ENCODE measurements around the gene ALMS1.

ALMS1 gene

DNA sequence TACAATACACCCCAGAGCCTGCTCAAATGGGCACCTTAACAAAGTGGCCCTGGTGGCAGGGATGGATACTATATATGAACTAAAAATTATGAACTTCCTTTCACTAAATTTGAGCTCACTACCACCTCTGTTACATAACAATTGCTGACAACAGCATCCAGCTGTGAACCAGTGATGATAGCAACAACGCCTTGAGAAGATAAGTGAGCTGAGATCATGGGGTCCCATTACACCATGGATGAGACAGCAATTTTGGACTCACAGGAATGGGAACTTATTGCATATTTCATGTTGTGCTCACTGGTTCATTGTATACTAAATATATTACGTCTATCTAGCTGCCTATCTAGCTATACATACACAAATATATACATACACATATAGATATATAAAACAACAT lies 16.9 kb upstream of the ALMS1 start:
- Histone ChIP-seq H3K27ac (no peak overlapping the region), H3K27me3 (peaks cover 42% of the 10 kb centered on the region), H3K4me1 (ENCODE audit: control insufficient read depth in 1 of 2, insufficient read depth in 1 of 2, low read depth in 1 of 2, low read length in 1 of 2) (no peaks in the 10 kb centered on the region), H3K4me3 (ENCODE audit: low read depth in 1 of 2, low read length in 1 of 2) (no peak overlapping the region), H3K36me3 (no peaks in the 10 kb centered on the region), H3K9me3 (no peaks in the 10 kb centered on the region)
- TF ChIP-seq, protein P1, sequence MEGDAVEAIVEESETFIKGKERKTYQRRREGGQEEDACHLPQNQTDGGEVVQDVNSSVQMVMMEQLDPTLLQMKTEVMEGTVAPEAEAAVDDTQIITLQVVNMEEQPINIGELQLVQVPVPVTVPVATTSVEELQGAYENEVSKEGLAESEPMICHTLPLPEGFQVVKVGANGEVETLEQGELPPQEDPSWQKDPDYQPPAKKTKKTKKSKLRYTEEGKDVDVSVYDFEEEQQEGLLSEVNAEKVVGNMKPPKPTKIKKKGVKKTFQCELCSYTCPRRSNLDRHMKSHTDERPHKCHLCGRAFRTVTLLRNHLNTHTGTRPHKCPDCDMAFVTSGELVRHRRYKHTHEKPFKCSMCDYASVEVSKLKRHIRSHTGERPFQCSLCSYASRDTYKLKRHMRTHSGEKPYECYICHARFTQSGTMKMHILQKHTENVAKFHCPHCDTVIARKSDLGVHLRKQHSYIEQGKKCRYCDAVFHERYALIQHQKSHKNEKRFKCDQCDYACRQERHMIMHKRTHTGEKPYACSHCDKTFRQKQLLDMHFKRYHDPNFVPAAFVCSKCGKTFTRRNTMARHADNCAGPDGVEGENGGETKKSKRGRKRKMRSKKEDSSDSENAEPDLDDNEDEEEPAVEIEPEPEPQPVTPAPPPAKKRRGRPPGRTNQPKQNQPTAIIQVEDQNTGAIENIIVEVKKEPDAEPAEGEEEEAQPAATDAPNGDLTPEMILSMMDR (IDR thresholded peaks at IDR 0.05) = no peak

DNA sequence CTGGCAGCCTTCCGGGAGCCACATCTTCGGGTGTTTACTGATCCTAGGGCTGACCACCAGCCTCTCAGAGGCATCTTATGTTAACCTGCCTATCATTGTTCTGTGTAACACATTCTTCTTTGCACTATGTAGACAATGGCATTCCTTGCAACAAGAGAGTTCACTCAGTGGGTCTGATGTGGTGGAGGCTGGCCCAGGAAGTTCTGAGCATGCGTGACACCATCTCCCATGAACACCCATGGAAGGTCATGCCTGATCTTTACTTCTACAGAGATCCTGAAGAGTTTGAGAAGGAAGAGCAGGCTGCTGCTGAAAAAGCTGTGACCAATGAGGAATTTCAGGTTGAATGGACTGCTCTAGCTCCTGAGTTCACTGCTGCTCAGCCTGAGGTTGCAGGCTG lies 15.3 kb upstream of the ALMS1 start:
- Histone ChIP-seq H3K36me3 (no peaks in the 10 kb centered on the region), H3K4me1 (ENCODE audit: control insufficient read depth in 1 of 2, insufficient read depth in 1 of 2, low read depth in 1 of 2, low read length in 1 of 2) (no peaks in the 10 kb centered on the region), H3K9me3 (no peaks in the 10 kb centered on the region), H3K27ac (no peak overlapping the region), H3K4me3 (ENCODE audit: low read depth in 1 of 2, low read length in 1 of 2) (no peak overlapping the region), H3K27me3 (peaks cover 37% of the 10 kb centered on the region)
- TF ChIP-seq, protein P1 (IDR thresholded peaks at IDR 0.05) = no peak

DNA sequence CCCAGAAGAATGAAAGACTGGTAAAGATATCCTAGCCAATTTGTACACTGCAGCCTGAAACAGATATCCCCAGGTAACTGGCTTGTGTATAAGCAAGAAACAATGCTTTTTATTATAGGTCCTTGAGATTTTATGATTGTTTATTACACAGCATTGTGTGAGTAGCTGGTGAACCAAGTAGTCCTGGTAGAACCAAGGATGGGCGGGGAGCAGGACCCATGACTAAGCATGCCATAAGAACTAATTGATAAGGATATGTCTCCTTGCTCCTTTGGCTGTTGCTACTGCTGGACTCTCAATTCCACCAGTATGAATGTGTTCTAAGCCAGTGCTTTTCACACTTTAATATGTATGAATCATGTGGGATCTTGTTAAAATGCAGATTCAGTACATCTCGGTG lies 12.3 kb upstream of the ALMS1 start:
- Histone ChIP-seq H3K9me3 (no peaks in the 10 kb centered on the region), H3K36me3 (no peaks in the 10 kb centered on the region), H3K4me1 (ENCODE audit: control insufficient read depth in 1 of 2, insufficient read depth in 1 of 2, low read depth in 1 of 2, low read length in 1 of 2) (no peaks in the 10 kb centered on the region), H3K27ac (no peak overlapping the region), H3K4me3 (ENCODE audit: low read depth in 1 of 2, low read length in 1 of 2) (no peak overlapping the region), H3K27me3 (peaks cover 65% of the 10 kb centered on the region)
- TF ChIP-seq, protein P1 (IDR thresholded peaks at IDR 0.05) = no peak

DNA sequence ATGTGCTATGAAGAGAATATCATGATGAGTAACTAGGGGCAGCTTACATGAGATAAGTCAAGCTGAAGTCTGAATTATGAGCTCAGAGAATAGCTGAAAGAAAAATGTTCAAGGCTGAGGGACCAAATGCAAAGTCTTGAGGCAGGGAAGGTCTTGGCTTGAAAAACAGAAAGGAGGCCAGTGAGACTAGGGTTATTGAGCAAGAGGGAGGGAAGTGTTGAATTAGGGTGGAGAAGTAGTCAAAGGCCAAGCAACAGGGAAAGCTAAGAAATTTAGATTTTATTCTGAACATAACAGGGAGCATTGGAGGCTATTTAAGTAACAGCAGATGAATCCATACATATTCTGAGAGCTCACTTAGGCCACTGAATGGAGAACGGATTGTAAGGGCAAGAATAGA lies 11.4 kb upstream of the ALMS1 start:
- no peaks in the 10 kb centered on the region for H3K36me3 ChIP-seq
- no peak overlapping the region for H3K4me3 ChIP-seq (ENCODE audit: low read depth in 1 of 2, low read length in 1 of 2)
- no peak overlapping the region for H3K27ac ChIP-seq
- peaks cover 71% of the 10 kb centered on the region for H3K27me3 ChIP-seq
- TF ChIP-seq, protein P1 (IDR thresholded peaks at IDR 0.05) = no peak
- no peaks in the 10 kb centered on the region for H3K4me1 ChIP-seq (ENCODE audit: control insufficient read depth in 1 of 2, insufficient read depth in 1 of 2, low read depth in 1 of 2, low read length in 1 of 2)
- H3K9me3 ChIP-seq = no peaks in the 10 kb centered on the region

DNA sequence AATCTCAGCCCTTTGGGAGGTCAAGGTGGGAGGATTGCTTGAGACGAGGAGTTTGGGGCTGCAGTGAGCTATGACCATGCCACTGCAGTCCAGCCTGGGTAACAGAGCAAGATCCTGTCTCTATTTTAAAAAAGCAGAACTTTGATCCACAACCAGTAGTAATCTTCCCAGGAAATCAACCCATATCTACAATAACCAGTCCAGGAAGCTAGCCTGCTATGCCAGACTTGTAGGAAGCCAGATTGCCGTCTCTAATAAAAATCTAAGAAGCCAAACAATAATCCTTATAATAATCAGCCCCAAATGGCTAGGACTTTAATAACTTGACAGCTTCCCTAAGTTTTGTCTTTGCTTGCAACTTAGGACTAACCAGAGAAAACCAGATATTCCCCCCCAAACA lies 9.0 kb upstream of the ALMS1 start:
- Histone ChIP-seq H3K4me3 (ENCODE audit: low read depth in 1 of 2, low read length in 1 of 2) (no peak overlapping the region), H3K9me3 (no peaks in the 10 kb centered on the region), H3K4me1 (ENCODE audit: control insufficient read depth in 1 of 2, insufficient read depth in 1 of 2, low read depth in 1 of 2, low read length in 1 of 2) (no peaks in the 10 kb centered on the region), H3K36me3 (no peaks in the 10 kb centered on the region), H3K27me3 (peaks cover 76% of the 10 kb centered on the region), H3K27ac (no peak overlapping the region)
- TF ChIP-seq, protein P1 (IDR thresholded peaks at IDR 0.05) = no peak

DNA sequence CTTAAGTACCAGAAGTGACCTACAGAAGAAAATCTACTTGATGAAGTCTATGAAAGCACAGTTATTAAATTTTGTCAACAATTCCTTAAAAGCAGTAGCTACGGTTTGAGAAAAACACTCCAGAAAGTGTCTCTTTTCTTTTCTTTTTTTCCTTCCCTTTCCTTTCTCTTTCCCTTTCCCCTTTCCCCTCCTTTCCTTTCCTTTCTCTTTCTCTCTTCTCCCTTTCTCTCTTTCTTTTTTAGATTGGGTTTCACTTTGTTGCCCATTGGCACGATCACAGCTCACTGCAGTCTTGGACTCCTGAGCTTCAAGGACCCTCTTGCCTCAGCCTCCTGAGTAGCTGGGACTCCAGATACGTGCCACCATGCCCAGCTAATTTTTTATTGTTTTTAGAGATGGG lies 2.6 kb upstream of the ALMS1 start:
- TF ChIP-seq, protein P1 (IDR thresholded peaks at IDR 0.05) = no peak

More for the DNA sequence above, 2.6 kb upstream of the ALMS1 start:
- H3K27ac ChIP-seq = no peak overlapping the region
- peaks cover 59% of the 10 kb centered on the region for H3K27me3 ChIP-seq
- no peaks in the 10 kb centered on the region for H3K36me3 ChIP-seq
- no peak overlapping the region for H3K4me3 ChIP-seq (ENCODE audit: low read depth in 1 of 2, low read length in 1 of 2)
- no peaks in the 10 kb centered on the region for H3K9me3 ChIP-seq
- H3K4me1 ChIP-seq (ENCODE audit: control insufficient read depth in 1 of 2, insufficient read depth in 1 of 2, low read depth in 1 of 2, low read length in 1 of 2) = peaks cover 14 to 16% of the 10 kb centered on the region in 2 experiments
